Fibroblast of lung (primary cell): ENCODE measurements around the gene TP53RK. TPM values are rescaled to one million over a fixed set of nuclear protein-coding genes. Genes with fewer than 3 reads are reported as not detected.

Source experiments
- DNase-seq, 2 donors: peaks; one replicate each; pipeline versions ENCODE4 v3.0.0 to v3.0.0-alpha.2; 2010; ENCODE audit warnings: low read depth in 2 of 2
- H2AFZ ChIP-seq: 2 replicates; pipeline ENCODE4 v1.5.1; 2012; ENCODE audit warnings: low read length, control low read depth, inconsistent platforms
- H3K27ac ChIP-seq: 2 replicates; pipeline ENCODE4 v1.5.1; 2011; ENCODE audit warnings: low read length, control low read depth; ENCODE audit not compliant: insufficient read depth
- H3K27me3 ChIP-seq: 2 replicates; pipeline ENCODE4 v1.5.1; 2011; ENCODE audit warnings: mild to moderate bottlenecking, low read length; ENCODE audit not compliant: control insufficient read depth, insufficient read depth
- H3K36me3 ChIP-seq: 2 replicates; pipeline ENCODE4 v1.5.1; 2011; ENCODE audit warnings: low read length; ENCODE audit not compliant: control insufficient read depth, insufficient read depth
- H3K4me1 ChIP-seq: 2 replicates; pipeline ENCODE4 v1.5.1; 2011; ENCODE audit warnings: low read length; ENCODE audit not compliant: control insufficient read depth, insufficient read depth; ENCODE audit errors: extremely low read depth
- H3K4me2 ChIP-seq: 2 replicates; pipeline ENCODE4 v1.5.1; 2011; ENCODE audit warnings: low read length, control low read depth; ENCODE audit not compliant: insufficient read depth; ENCODE audit errors: extremely low read depth
- H3K4me3 ChIP-seq, 4 experiments: fragments of 200-600 bp in 1 of 4; sonication (generic) in 1 of 4; replicated peaks in 1 of 4; 2 replicates each; pipeline ENCODE4 v1.5.1; 2011 to 2016; ENCODE audit warnings: low read length in 4 of 4, low read depth in 3 of 4, mild to moderate bottlenecking in 3 of 4, control low read depth in 2 of 4, inconsistent platforms in 1 of 4, mixed read lengths in 1 of 4; ENCODE audit not compliant: insufficient read depth in 1 of 4; ENCODE audit errors: control extremely low read depth in 1 of 4
- H3K79me2 ChIP-seq: 2 replicates; pipeline ENCODE4 v1.5.1; 2012; ENCODE audit warnings: mild to moderate bottlenecking, low read length, inconsistent platforms; ENCODE audit not compliant: control insufficient read depth, insufficient read depth
- H3K9ac ChIP-seq: 2 replicates; pipeline ENCODE4 v1.5.1; 2011; ENCODE audit warnings: mild to moderate bottlenecking, low read length, control low read depth; ENCODE audit not compliant: insufficient read depth
- H3K9me3 ChIP-seq: 2 replicates; pipeline ENCODE4 v1.5.1; 2012; ENCODE audit warnings: low read depth, low read length; ENCODE audit not compliant: control insufficient read depth, insufficient read depth
- H4K20me1 ChIP-seq: 2 replicates; pipeline ENCODE4 v1.5.1; 2011; ENCODE audit warnings: low read length; ENCODE audit not compliant: control insufficient read depth, insufficient read depth; ENCODE audit errors: extremely low read depth
- CTCF ChIP-seq, 2 donors: IDR thresholded peaks in 1 of 2; conservative IDR thresholded peaks in 1 of 2; 1 replicate in 1 of 2; 2 replicates in 1 of 2; pipeline ENCODE4 v1.5.1; 2011 to 2012; ENCODE audit warnings: low read length in 2 of 2, control low read depth in 1 of 2, inconsistent platforms in 1 of 2, low read depth in 1 of 2, mild to moderate bottlenecking in 1 of 2
- EZH2 ChIP-seq: IDR thresholded peaks from 2 replicates; pipeline ENCODE4 v1.5.1; 2012; ENCODE audit warnings: low read length, control low read depth, mild to moderate bottlenecking; ENCODE audit errors: missing control alignments
- polyA plus RNA-seq, 2 donors: library from polyadenylated mRNA; depleted of rRNA in 1 of 2; stranded (reverse) in 1 of 2; unstranded in 1 of 2; fragments of >200 nt; gene quantifications; 2 replicates each; pipeline ENCODE4 v1.2.1, GENCODE V29; 2011 to 2012; ENCODE audit warnings: missing spikeins in 1 of 2
- total RNA-seq: library from RNA; depleted of rRNA; stranded (reverse); fragments of >200 nt; gene quantifications from 2 replicates; pipeline ENCODE4 v1.2.1, GENCODE V29; 2014

TP53RK gene
- total and polyA plus RNA-seq, 2 donors (not counting 1 experiment from before 2014, with no cell fraction given): 9.2 to 19.5 TPM

- Histone ChIP-seq H3K9ac (no peak overlapping the region), H3K4me3 (no peak overlapping the region), H3K4me2 (no peak overlapping the region), H3K27me3 (peaks cover 7% of the 10 kb centered on the region), H4K20me1 (no peaks in the 10 kb centered on the region), H3K36me3 (no peaks in the 10 kb centered on the region), H3K9me3 (no peaks in the 10 kb centered on the region), H3K79me2 (no peaks in the 10 kb centered on the region), H3K27ac (no peak overlapping the region), H3K4me1 (no peaks in the 10 kb centered on the region), H2AFZ (no peak overlapping the region)
- no peak for DNase-seq
- no peak for TF ChIP-seq CTCF (conservative IDR thresholded peaks at IDR 0.05 in 1 of 2, IDR thresholded peaks at IDR 0.05 in 1 of 2; ENCODE audit: low read depth in 1 of 2, low read length in 2 of 2)
- no peak for TF ChIP-seq EZH2
These were observed 12.7 kb upstream of the TP53RK start for GRCh38 chr20:46701986-46702385.

- TF ChIP-seq CTCF (conservative IDR thresholded peaks at IDR 0.05 in 1 of 2, IDR thresholded peaks at IDR 0.05 in 1 of 2; ENCODE audit: low read depth in 1 of 2, low read length in 2 of 2) (no peak), EZH2 (no peak)
- H3K4me3 ChIP-seq: no peak overlapping the region
- H3K36me3 ChIP-seq: no peaks in the 10 kb centered on the region
- H3K27me3 ChIP-seq: peaks cover 7% of the 10 kb centered on the region
- no peak overlapping the region for H3K27ac ChIP-seq
- H3K79me2 ChIP-seq: no peaks in the 10 kb centered on the region
- H3K9ac ChIP-seq: no peak overlapping the region
- H2AFZ ChIP-seq: no peak overlapping the region
- no peak overlapping the region for H3K4me2 ChIP-seq
- H4K20me1 ChIP-seq: no peaks in the 10 kb centered on the region
- no peak for DNase-seq
- H3K9me3 ChIP-seq: no peaks in the 10 kb centered on the region
- H3K4me1 ChIP-seq: no peaks in the 10 kb centered on the region
These were observed 12.3 kb upstream of the TP53RK start for GRCh38 chr20:46701556-46701955.

- Histone ChIP-seq H3K27me3 (peaks cover 7% of the 10 kb centered on the region), H3K9ac (no peak overlapping the region), H3K4me3 (no peak overlapping the region), H2AFZ (no peak overlapping the region), H3K79me2 (no peaks in the 10 kb centered on the region), H3K4me1 (no peaks in the 10 kb centered on the region), H3K27ac (no peak overlapping the region), H3K4me2 (no peak overlapping the region), H3K9me3 (no peaks in the 10 kb centered on the region), H4K20me1 (no peaks in the 10 kb centered on the region), H3K36me3 (no peaks in the 10 kb centered on the region)
- DNase-seq: no peak
- TF ChIP-seq EZH2 (no peak), CTCF (conservative IDR thresholded peaks at IDR 0.05 in 1 of 2, IDR thresholded peaks at IDR 0.05 in 1 of 2; ENCODE audit: low read depth in 1 of 2, low read length in 2 of 2) (no peak)
These were observed 11.8 kb upstream of the TP53RK start for GRCh38 chr20:46701057-46701456.
